Stimulated activated CD4-positive, alpha-beta T cell treated with anti-CD3 and anti-CD28 coated beads, Interleukin-4, amount 100 ng/mL, for 4 hours (primary cell): ENCODE results near the gene USP15.
A peak's percentile ranks its signal among the peaks of the same experiment; 100 is the strongest.

ENCODE experiments used
- DNase-seq, 2 experiments: peaks; one replicate each; pipeline ENCODE4 v3.0.0-alpha.2; 2020

The USP15 gene

DNA sequence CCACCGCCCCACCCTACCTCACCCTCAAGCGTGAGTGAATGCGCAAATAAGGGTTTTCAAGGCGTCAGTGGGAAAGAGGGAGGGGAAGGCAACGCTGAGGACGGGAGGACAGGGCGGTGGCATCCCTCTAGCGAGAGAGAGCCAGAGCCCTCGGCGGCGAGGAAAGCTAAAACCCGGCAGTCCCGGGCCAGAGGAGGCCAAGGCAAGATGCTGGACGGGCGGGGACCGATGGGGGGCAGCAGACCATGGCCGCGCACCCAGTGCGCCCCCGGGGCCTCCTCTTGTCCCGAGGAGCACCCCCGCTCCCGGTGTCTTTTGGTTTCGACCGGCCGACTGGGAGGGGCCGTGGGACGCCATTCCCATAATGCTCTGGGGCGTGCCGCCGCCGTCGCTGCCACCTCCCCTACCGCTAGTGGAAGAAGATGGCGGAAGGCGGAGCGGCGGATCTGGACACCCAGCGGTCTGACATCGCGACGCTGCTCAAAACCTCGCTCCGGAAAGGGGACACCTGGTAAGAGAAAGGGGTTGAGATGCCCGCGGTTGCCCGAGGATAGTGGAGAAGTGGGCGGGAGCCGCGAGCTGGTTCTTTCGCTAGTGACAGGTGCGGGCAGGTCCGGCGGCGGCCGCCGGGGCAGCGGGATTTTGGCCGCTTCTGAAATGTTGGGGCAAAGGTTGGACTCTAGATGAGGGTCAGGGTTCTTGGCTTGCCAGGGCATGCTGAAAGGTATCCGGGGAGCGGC is at the start of gene USP15:
TSS of gene USP15 (plus strand) at position 412 of the 740 bp plus-strand sequence. CDS start at position 423, 11 bp downstream.
- peak; percentile 92 to 94 for DNase-seq

GRCh38 chr12:62210422-62210821 is 49.8 kb upstream of the USP15 start:
- DNase-seq, result peak; percentile 30 to 34

DNA sequence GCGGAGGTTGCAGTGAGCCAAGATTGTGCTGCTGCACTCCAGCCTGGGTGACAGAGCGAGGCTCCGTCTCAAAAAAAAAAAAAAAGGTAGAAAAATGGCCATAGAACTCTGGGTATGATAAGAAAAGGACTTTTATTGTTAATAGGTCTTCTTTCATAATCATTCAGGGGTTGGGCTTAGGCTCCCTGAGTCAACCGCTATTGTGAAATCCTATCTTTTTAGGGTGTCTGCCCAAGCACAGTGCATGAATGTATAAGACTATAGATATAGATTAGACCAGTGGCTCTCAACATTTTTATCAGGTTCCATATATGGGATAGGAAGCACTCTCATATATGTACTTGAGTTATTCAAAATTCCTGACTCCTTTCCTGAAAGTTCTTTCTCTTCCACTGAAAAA is 48.7 kb upstream of the USP15 start:
- DNase-seq, result no peak

GRCh38 chr12:62214846-62215245 is 45.4 kb upstream of the USP15 start:
- DNase-seq, result no peak

DNA sequence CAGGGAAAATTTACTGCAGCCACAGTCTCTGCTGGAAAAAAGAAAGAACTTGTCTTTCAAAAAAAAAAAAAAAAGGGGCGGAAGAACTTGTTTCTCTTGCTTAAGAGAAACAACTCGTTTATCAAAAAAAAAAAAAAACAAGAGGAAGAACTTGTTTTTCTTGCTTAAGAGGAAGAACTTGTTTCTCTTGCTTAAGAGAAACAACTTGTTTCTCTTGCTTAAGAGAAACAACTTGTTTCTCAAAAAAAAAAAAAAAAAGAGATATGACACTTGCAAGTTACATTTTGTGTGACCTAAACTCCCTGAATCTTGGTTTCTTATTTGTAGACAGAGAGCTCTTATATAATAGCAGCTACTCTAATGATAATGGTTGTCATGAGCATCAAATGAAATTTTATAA is 44.7 kb upstream of the USP15 start:
- DNase-seq, result no peak

DNA sequence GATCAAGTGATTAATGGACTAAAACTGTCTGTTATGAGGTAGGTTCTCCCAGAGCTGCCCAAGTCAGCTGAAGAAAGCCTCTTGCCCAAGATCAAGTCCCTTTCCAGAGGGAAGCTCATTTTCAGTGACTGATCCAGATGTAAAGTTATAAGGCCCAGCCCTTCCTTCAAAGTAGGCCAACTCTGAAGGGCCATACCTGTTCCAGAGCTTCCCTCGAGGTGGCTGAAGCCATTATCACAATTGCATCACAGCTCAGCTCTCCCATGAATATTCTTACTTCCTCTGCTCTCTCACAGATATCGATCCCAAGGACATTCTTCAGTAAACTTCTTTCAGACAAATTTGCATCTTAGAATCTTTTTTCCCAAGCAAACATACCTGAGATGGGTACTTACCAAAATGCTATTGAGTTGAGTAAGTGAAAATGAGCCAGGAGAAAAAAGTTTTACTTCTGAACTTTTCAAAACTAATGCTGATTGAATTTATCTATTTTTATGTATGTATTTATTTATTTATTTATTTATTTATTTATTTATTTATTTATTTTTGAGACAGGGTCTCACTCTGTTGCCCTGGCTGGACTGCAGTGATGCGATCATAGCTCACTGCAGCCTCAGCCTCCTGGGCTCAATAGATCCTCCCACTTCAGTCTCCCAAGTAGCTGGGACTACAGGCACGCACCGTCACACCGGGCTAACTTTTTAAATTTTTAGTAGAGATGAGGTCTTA is 42.6 kb upstream of the USP15 start:
- no peak for DNase-seq

DNA sequence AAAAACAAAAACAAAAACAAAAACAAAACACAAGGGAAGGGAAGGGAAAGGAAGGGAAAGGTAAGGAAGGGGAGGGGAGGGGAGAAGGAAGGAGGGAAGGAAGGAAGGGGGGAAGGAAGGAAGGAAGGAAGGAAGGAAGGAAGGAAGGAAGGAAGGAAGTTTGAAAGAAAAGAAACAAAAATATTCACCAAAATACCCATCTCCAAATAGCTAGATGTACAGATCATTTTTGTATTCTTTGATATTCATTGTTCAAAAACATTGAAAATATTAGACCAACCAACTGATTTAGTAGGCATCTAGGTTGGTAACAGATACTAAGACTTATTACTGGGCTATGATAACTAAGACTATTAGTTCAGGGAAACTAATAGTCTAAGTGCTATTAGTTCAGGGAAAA is 39.1 kb upstream of the USP15 start:
- no peak for DNase-seq

GRCh38 chr12:62224601-62225000 is 35.6 kb upstream of the USP15 start:
- DNase-seq, result no peak

- DNase-seq, result no peak
Observed at GRCh38 chr12:62227091-62227490, 33.1 kb upstream of the USP15 start.

GRCh38 chr12:62230652-62231051 is 29.6 kb upstream of the USP15 start:
- DNase-seq, result no peak

- no peak for DNase-seq
Observed at GRCh38 chr12:62232143-62232729, 28.0 kb upstream of the USP15 start.

DNA sequence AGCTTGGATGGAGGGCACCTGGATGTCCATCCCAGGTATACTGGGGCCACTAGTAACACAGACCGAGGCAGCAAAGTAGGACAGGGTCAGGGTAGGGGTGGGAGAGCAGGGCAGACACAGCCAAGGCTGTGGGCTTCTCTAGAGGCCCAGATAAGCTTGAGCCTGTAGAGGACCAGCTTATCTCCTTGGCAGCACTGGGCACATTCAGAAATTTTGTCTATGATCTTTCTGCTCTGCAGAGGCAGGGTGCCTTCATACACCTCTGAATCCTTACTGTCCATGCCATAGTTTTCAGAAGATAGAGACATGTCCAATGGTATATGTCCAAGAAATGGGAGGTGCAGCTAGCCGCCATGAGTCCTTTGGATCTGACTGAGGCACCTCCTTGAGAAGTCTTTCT is 26.4 kb upstream of the USP15 start:
- DNase-seq, result no peak

- no peak for DNase-seq
Observed at GRCh38 chr12:62239571-62239970, 20.6 kb upstream of the USP15 start.

DNA sequence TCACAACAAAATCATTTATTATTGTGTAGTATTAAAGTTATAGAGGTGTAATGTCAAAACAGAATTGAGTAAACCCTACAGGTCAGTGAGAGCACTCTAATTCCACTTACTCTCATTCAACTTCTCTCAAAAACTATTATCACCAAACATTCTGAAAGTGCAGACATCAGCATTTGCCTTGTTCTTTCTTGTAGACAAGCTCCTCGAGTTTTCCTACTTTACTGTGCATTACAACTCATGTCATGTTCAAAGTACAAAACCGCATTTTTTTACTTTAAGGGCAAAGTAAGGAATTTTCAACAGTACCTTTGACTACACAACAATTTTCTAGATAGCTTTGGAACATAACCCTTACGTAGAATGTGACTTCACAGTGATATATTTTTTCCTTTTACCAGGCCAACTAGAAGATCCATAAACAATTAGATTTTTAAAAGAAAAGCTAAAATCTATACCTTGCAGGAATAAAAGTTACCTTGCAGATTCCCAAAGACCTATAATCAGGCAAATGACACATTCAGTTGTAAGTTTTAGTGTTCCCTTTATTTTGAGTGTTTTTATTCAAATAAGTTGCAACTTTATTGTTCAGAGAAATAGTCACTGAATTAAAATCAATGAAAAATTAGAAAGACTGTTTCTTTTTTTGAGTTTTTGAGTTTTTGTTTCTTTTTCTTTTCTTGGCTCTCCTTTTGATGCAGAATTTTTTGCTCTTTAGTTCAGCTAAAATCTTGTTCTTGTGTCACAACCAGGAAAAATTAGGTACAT is 12.7 kb upstream of the USP15 start:
- no peak for DNase-seq

DNA sequence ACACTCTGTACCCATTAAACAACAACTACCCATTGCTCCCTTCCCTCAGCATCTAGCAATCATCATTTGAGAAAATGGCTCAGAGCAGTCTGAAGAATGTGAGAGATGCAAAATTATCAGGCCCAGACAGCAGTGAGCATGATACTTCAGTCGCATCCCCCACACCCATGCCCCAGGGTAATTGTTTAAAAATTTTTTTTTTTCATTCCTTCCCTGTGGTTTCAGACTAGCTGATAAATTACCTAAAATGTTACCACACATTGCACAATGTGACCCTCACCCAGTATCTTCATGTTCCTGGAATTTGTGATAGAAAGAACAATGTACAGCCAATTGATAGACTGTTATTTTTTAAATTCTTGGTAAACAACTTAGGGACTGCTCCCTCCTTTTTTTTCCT is 11.3 kb upstream of the USP15 start:
- no peak for DNase-seq

DNA sequence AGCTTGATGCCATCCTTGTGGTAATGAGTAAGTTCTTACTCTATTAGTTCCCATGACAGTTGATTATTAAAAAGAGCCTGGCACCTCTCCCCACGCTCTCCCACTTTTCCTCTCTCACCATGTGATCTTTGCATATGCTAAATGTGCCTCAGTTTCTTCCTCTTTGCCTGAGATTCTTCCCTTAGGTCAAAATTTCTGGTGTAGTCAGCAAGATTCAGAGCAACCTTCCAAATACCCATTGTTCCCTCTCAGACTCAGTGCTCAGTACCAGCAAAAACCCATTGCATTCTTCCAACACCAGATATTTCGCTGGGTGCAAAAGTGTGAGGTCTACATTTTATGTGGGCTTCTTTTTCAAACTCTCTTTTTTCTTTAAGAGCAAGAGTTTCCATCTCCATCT is 10.8 kb upstream of the USP15 start:
- no peak for DNase-seq

DNA sequence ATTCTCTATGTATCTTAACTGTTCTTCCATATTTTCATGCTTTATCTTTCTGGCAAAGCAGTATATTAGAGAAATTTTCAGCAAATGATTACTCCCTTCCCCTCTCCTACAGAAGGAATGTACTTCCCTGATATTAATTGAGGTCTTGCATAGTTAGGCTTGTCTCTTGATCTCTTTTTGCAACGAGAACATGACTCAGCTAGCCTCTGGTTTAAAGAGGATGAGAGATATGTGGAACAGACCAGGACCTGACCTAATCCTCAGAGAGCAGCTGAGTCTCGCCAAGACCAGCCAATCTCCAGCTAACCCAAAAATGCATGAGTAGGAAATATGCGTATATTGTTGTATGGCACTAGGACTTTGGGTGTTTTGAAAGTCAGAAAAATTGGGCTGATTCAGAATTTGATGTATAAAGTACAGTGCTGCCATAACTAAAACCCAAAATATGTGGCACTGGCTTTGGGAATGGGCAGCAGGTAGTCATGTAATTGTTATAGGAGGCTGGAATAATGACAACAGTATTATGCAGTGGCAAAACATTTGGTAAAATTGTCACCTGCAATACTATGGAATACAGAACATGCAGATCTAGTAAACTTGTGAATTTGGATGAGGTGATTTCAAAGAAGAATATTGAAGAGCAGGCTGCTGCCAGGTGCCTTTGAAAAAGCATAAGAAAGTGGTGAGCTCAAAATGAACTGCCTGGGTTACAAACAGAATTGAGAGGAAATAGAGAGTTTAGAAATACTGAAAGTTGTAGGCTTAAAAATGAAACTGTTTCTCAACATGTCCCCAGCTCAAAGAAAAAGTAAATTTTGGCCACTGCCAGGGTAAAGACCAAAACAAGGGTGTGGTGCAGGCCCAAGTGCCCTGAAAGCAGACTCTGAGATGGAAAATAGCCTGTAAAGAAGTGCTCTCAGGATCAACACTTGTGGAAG is 9.3 kb upstream of the USP15 start:
- no peak for DNase-seq

- no peak for DNase-seq
Observed at GRCh38 chr12:62251609-62251958, 8.6 kb upstream of the USP15 start.

- no peak for DNase-seq
Observed at GRCh38 chr12:62252576-62252975, 7.6 kb upstream of the USP15 start.

GRCh38 chr12:62254967-62255366 is 5.2 kb upstream of the USP15 start:
- no peak for DNase-seq

- DNase-seq, result peak; percentile 66 to 90
Observed at GRCh38 chr12:62256408-62257096, 3.7 kb upstream of the USP15 start.

- no peak for DNase-seq
Observed at GRCh38 chr12:62258231-62258630, 2.0 kb upstream of the USP15 start.
